ENCODE data around the gene SDK2. TPM values are rescaled to one million over a fixed set of nuclear protein-coding genes. Genes with fewer than 3 reads are reported as not detected.

The SDK2 gene
- total and polyA plus RNA-seq, 7 experiments from 2014 or later, result 0.64 to 14.1 (median 8.2) TPM

DNA sequence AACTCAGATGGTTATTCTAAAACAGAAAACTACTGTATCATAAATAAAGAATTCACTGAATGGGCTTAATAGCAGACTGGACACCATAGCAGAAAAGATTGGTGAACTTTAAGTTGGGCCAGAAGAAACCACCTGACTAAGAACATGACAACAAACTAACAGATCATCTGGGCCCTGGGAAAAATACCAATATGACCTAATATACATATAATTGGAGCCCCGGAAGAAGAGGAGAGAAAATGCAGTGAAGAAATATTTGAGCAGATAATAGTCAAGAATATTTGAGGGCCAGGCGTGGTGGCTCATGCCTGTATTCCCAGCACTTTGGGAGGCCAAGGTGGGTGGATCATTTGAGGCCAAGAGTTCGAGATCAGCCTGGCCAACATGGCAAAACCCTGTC, 25.5 kb upstream of the SDK2 start:
- H3K27ac ChIP-seq (ENCODE audit: low read depth, low read length), result no peak overlapping the region
- H3K36me3 ChIP-seq (ENCODE audit: control insufficient read depth in 2 of 3, insufficient read depth in 3 of 3, low read length in 3 of 3), result no peaks in the 10 kb centered on the region
- intact Hi-C loops (cut with micrococcal nuclease), result no loop called here
- CTCF ChIA-PET, result no interaction called here
- Mint-ChIP-seq H3K27me3 (peaks cover 0 to 24% (median 2%) of the 10 kb centered on the region in 5 donors), H3K9me3 (peaks cover 0 to 28% (median 11%) of the 10 kb centered on the region in 11 donors), H3K4me3 (no peak overlapping the region), H3K4me1 (peaks cover 21 to 31% (median 26%) of the 10 kb centered on the region in 7 donors), H3K36me3 (peaks cover 0 to 13% (median 6%) of the 10 kb centered on the region in 5 donors), H3K27ac (no peak overlapping the region)
- POLR2A ChIA-PET, result no interaction called here
- no peak overlapping the region for H3K4me3 ChIP-seq (ENCODE audit: low read length)
- H3K9me3 ChIP-seq (ENCODE audit: control insufficient read depth in 2 of 3, low read length in 3 of 3), result peaks cover 0 to 9% (median 0%) of the 10 kb centered on the region in 3 experiments
- no peak for DNase-seq
- peaks cover 0 to 17% of the 10 kb centered on the region in 2 donors for H3K4me1 ChIP-seq (ENCODE audit: control insufficient read depth in 2 of 2, insufficient read depth in 2 of 2, low read length in 2 of 2)
- H3K27me3 ChIP-seq (ENCODE audit: control insufficient read depth in 2 of 2, insufficient read depth in 2 of 2, low read length in 2 of 2), result no peaks in the 10 kb centered on the region
- no peak for ATAC-seq

- intact Hi-C loops (cut with micrococcal nuclease), result no loop called here
- no peaks in the 10 kb centered on the region for H3K27me3 ChIP-seq (ENCODE audit: control insufficient read depth in 2 of 2, insufficient read depth in 2 of 2, low read length in 2 of 2)
- no peak overlapping the region for H3K27ac ChIP-seq (ENCODE audit: low read depth, low read length)
- no peak overlapping the region for H3K4me3 ChIP-seq (ENCODE audit: low read length)
- Mint-ChIP-seq H3K27me3 (peaks cover 0 to 33% (median 0%) of the 10 kb centered on the region in 5 donors), H3K4me3 (peak overlapping the region in 9 of 10 donors; percentile 29 to 74 (median 63)), H3K27ac (peak overlapping the region in 6 of 9 donors; percentile 20 to 69 (median 40)), H3K4me1 (peaks cover 21 to 31% (median 28%) of the 10 kb centered on the region in 7 donors), H3K36me3 (peaks cover 0 to 15% (median 6%) of the 10 kb centered on the region in 5 donors), H3K9me3 (peaks cover 0 to 28% (median 11%) of the 10 kb centered on the region in 11 donors)
- ChIA-PET CTCF (interaction anchor here (0.7 to 1.4 kb wide), 3 partner anchors 17 to 42 kb away, joined by 3 to 5 read pairs (median 3); no protein-coding TSS in a partner anchor), POLR2A (interaction anchor here (0.7 kb wide), 1 partner anchor 18 kb away, joined by 3 read pairs; no protein-coding TSS in a partner anchor)
- no peaks in the 10 kb centered on the region for H3K36me3 ChIP-seq (ENCODE audit: control insufficient read depth in 2 of 3, insufficient read depth in 3 of 3, low read length in 3 of 3)
- ATAC-seq, result peak; percentile 73
- peaks cover 0 to 9% (median 0%) of the 10 kb centered on the region in 3 experiments for H3K9me3 ChIP-seq (ENCODE audit: control insufficient read depth in 2 of 3, low read length in 3 of 3)
- H3K4me1 ChIP-seq (ENCODE audit: control insufficient read depth in 2 of 2, insufficient read depth in 2 of 2, low read length in 2 of 2), result peaks cover 0 to 17% of the 10 kb centered on the region in 2 donors
- DNase-seq, result peak in 4 of 9 donors; percentile 17 to 39 (median 27)
Measured at GRCh38 chr17:73667181-73667959, 23.1 kb upstream of the SDK2 start.

DNA sequence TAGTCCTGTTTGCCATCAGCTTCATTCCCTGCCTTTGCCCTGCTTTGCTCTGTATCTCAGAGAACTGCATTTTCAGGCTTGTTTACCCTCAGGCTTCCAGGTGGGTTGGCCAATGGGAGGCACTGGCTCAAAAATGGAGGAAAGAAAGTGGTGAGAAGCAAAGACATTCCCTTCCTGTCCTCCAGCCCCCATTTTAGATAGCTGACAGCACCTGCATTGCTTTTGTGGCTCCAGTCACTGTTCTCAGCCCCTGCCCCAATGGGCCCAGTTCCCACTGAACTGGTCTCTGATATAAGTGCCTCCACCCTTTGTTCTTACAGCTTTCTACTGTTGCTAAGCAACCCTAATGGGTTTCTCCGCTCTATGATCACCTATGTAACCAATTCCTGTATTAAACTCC, 19.4 kb upstream of the SDK2 start:
- H3K4me1 ChIP-seq (ENCODE audit: control insufficient read depth in 2 of 2, insufficient read depth in 2 of 2, low read length in 2 of 2), result peaks cover 0 to 17% of the 10 kb centered on the region in 2 donors
- POLR2A ChIA-PET, result no interaction called here

GRCh38 chr17:73660366-73660765, 16.1 kb upstream of the SDK2 start:
- no peak for DNase-seq

More for the DNA sequence above, 19.4 kb upstream of the SDK2 start:
- CTCF ChIA-PET, result interaction anchor here (1.5 kb wide), 1 partner anchor 47 kb away, joined by 3 read pairs; no protein-coding TSS in a partner anchor
- intact Hi-C loops (cut with micrococcal nuclease), result no loop called here
- Mint-ChIP-seq H3K27me3 (peaks cover 0 to 42% (median 0%) of the 10 kb centered on the region in 5 donors), H3K4me3 (no peak overlapping the region), H3K9me3 (peaks cover 0 to 8% (median 0%) of the 10 kb centered on the region in 11 donors), H3K27ac (no peak overlapping the region), H3K36me3 (peaks cover 0 to 12% (median 0%) of the 10 kb centered on the region in 5 donors), H3K4me1 (peaks cover 21 to 29% (median 28%) of the 10 kb centered on the region in 7 donors)
- DNase-seq (no peak), ATAC-seq (no peak)
- no peaks in the 10 kb centered on the region for H3K9me3 ChIP-seq (ENCODE audit: control insufficient read depth in 2 of 3, low read length in 3 of 3)
- no peaks in the 10 kb centered on the region for H3K27me3 ChIP-seq (ENCODE audit: control insufficient read depth in 2 of 2, insufficient read depth in 2 of 2, low read length in 2 of 2)
- no peak overlapping the region for H3K4me3 ChIP-seq (ENCODE audit: low read length)
- H3K27ac ChIP-seq (ENCODE audit: low read depth, low read length), result no peak overlapping the region
- H3K36me3 ChIP-seq (ENCODE audit: control insufficient read depth in 2 of 3, insufficient read depth in 3 of 3, low read length in 3 of 3), result no peaks in the 10 kb centered on the region

DNA sequence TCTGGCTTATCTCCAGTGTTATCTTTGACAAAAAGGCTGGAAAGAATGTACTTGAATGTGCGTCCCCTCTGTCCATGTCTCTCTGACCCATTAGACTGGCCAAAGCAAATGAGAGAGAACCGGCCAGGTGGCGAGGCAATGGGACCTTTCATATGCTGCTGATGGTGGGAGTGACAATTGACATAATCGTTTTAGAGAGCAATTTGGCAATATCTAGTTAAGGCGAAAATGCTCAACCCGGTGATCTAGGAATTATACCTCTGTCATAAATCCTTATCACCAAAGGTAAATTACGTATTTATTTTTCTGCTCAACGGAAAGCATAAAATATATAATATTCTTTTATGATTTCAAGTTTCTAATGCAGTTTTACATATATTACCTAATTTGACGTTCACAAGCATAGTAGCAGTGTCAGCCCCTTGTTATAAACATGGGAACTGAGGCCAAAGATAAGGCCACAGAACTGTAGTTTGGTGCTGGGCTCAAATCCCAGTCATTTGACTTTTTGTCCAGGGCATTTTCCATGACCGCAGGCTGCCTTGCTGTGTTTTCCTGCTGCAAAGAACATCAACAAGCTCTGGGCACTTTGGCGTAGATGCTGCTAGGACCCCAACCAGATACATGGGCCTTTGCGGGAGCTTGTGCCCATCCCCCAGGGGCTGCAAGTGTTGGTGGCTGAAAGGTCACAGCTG, 14.7 kb upstream of the SDK2 start:
- H3K36me3 Mint-ChIP-seq, result peaks cover 0 to 12% (median 8%) of the 10 kb centered on the region in 5 donors
- POLR2A ChIA-PET, result no interaction called here
- peaks cover 3 to 8% (median 5%) of the 10 kb centered on the region in 7 donors for H3K4me1 Mint-ChIP-seq
- H3K4me3 ChIP-seq (ENCODE audit: low read length), result no peak overlapping the region
- H3K27me3 Mint-ChIP-seq, result peaks cover 0 to 30% (median 0%) of the 10 kb centered on the region in 5 donors
- H3K27ac Mint-ChIP-seq, result no peak overlapping the region
- ATAC-seq, result no peak
- CTCF ChIA-PET, result interaction anchor here (0.8 kb wide), 1 partner anchor 59 kb away, joined by 3 read pairs; no protein-coding TSS in a partner anchor
- DNase-seq, result no peak
- H3K36me3 ChIP-seq (ENCODE audit: control insufficient read depth in 2 of 3, insufficient read depth in 3 of 3, low read length in 3 of 3), result no peaks in the 10 kb centered on the region
- H3K4me1 ChIP-seq (ENCODE audit: control insufficient read depth in 2 of 2, insufficient read depth in 2 of 2, low read length in 2 of 2), result no peaks in the 10 kb centered on the region
- no peak overlapping the region for H3K4me3 Mint-ChIP-seq
- no peak overlapping the region for H3K27ac ChIP-seq (ENCODE audit: low read depth, low read length)
- H3K27me3 ChIP-seq (ENCODE audit: control insufficient read depth in 2 of 2, insufficient read depth in 2 of 2, low read length in 2 of 2), result no peaks in the 10 kb centered on the region
- intact Hi-C loops (cut with micrococcal nuclease), result no loop called here
- peaks cover 7 to 15% (median 10%) of the 10 kb centered on the region in 11 donors for H3K9me3 Mint-ChIP-seq
- peaks cover 0 to 6% (median 0%) of the 10 kb centered on the region in 3 experiments for H3K9me3 ChIP-seq (ENCODE audit: control insufficient read depth in 2 of 3, low read length in 3 of 3)

More at GRCh38 chr17:73660366-73660765, 16.1 kb upstream of the SDK2 start:
- Mint-ChIP-seq H3K36me3 (peaks cover 0 to 4% (median 0%) of the 10 kb centered on the region in 5 donors), H3K4me1 (peaks cover 3 to 7% (median 5%) of the 10 kb centered on the region in 7 donors), H3K4me3 (no peak overlapping the region), H3K9me3 (peaks cover 0 to 4% (median 0%) of the 10 kb centered on the region in 11 donors), H3K27ac (no peak overlapping the region), H3K27me3 (peaks cover 0 to 38% (median 0%) of the 10 kb centered on the region in 5 donors)
- Histone ChIP-seq H3K27me3 (ENCODE audit: control insufficient read depth in 2 of 2, insufficient read depth in 2 of 2, low read length in 2 of 2) (no peaks in the 10 kb centered on the region), H3K9me3 (ENCODE audit: control insufficient read depth in 2 of 3, low read length in 3 of 3) (no peaks in the 10 kb centered on the region), H3K27ac (ENCODE audit: low read depth, low read length) (no peak overlapping the region), H3K4me1 (ENCODE audit: control insufficient read depth in 2 of 2, insufficient read depth in 2 of 2, low read length in 2 of 2) (no peaks in the 10 kb centered on the region), H3K36me3 (ENCODE audit: control insufficient read depth in 2 of 3, insufficient read depth in 3 of 3, low read length in 3 of 3) (no peaks in the 10 kb centered on the region), H3K4me3 (ENCODE audit: low read length) (no peak overlapping the region)
- ATAC-seq, result no peak
- ChIA-PET CTCF (no interaction called here), POLR2A (no interaction called here)
- intact Hi-C loops (cut with micrococcal nuclease), result no loop called here

DNA sequence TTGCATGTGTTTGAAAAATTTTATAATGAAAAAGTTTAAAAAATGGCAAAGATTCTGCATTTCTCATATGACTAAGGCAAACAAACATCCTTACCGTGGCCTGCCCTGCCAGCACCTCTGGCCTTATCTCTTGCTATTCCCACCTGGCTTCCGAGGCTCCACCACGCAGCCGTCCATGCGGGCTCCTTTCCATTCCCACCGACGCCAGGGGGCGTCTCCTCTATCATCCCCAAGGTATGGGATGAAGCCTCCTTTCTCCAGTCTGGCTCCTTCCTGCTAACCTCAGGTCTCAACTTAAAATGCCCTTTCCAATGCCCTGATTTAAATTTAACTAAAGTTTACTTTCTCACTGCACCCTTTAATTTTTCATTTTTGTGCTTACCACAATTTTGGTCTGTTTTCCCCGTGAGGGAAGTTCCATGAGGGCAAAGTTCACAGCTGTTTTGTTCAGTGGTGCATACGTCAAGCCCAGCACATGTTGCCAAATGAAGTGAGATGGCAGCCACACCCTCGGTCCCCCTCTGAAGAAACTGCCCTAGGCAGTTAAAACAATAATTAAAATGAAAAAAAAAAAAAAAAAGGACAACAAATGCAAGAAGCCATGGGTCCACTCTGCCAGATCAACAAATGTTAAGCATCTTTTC, 13.3 kb upstream of the SDK2 start:
- Mint-ChIP-seq H3K36me3 (peaks cover 0 to 20% (median 11%) of the 10 kb centered on the region in 5 donors), H3K4me3 (no peak overlapping the region), H3K4me1 (peaks cover 3 to 16% (median 12%) of the 10 kb centered on the region in 7 donors), H3K27ac (peak overlapping the region in 2 of 9 donors; percentile 17 to 51), H3K9me3 (peaks cover 9 to 23% (median 15%) of the 10 kb centered on the region in 11 donors), H3K27me3 (peaks cover 0 to 21% (median 0%) of the 10 kb centered on the region in 5 donors)
- peak in 2 of 9 donors; percentile 9 to 26 for DNase-seq
- ATAC-seq, result peak; percentile 63
- Histone ChIP-seq H3K4me1 (ENCODE audit: control insufficient read depth in 2 of 2, insufficient read depth in 2 of 2, low read length in 2 of 2) (no peaks in the 10 kb centered on the region), H3K27me3 (ENCODE audit: control insufficient read depth in 2 of 2, insufficient read depth in 2 of 2, low read length in 2 of 2) (no peaks in the 10 kb centered on the region), H3K36me3 (ENCODE audit: control insufficient read depth in 2 of 3, insufficient read depth in 3 of 3, low read length in 3 of 3) (no peaks in the 10 kb centered on the region), H3K9me3 (ENCODE audit: control insufficient read depth in 2 of 3, low read length in 3 of 3) (peaks cover 0 to 15% (median 3%) of the 10 kb centered on the region in 3 experiments), H3K4me3 (ENCODE audit: low read length) (no peak overlapping the region), H3K27ac (ENCODE audit: low read depth, low read length) (no peak overlapping the region)
- intact Hi-C loops (cut with micrococcal nuclease), result loop anchor here in 1 of 2 donors (1.0 kb wide), 1 partner anchor 53 kb away; no protein-coding TSS in a partner anchor
- POLR2A ChIA-PET, result no interaction called here
- CTCF ChIA-PET, result no interaction called here

Measured in naive thymus-derived CD4-positive, alpha-beta T cell (primary cell).